Stimulated activated CD8-positive, alpha-beta memory T cell treated with anti-CD3 and anti-CD28 coated beads, Interleukin-12 subunit alpha, Interleukin-12 subunit beta, amount 100 ng/mL, for 24 hours (primary cell): Measurements from ENCODE around the gene CAMK1.

Experiments used
- DNase-seq: peaks from one replicate; pipeline ENCODE4 v3.0.0-alpha.2; 2020; ENCODE audit errors: extremely low read depth

Gene CAMK1

DNA sequence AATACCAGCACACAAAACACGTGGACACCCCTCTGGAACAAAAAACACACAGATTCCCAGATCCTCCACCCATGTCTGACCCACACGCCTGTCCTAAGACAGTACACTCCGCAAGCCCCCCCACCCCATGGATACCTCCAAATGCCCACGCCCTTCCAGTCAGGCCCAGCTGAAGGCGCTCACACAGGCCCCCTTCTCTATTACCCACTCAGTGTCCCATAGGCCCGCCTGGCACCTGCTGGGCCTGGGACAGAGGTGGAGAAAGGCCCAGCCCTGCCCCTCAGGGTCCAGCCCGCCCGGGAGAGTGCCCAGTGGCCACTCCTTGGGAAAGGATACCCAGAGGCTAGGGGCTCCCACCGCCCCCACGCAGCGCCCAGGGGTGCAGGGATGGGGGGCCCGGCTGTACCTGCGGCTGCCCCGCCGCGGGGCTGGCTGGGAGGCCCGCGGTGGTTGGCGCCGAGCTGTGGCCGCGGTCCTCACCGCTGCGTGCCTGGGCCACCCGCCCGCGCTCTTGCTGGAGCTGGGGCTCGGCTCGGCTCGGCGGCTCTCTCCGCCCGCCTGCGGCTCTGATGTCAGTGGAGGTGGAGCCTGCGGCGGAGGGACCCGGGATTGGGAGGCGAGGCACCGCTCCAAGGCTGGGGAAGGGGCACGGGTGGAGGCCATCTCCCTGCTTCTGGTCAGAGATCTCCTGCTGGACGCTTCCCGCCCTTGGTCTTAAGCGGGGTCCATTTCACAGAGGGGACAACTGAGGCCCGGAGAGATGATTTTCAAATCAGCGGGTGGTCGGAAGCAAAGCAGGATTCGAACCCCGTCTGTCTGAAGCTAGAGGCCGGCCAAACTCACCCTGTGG, at the start of gene CAMK1:
Gene CAMK1 (minus strand): TSS at position 522 of the 850 bp plus-strand sequence. CDS start 2,198 bp downstream, outside the sequence.
- no peak for DNase-seq

DNA sequence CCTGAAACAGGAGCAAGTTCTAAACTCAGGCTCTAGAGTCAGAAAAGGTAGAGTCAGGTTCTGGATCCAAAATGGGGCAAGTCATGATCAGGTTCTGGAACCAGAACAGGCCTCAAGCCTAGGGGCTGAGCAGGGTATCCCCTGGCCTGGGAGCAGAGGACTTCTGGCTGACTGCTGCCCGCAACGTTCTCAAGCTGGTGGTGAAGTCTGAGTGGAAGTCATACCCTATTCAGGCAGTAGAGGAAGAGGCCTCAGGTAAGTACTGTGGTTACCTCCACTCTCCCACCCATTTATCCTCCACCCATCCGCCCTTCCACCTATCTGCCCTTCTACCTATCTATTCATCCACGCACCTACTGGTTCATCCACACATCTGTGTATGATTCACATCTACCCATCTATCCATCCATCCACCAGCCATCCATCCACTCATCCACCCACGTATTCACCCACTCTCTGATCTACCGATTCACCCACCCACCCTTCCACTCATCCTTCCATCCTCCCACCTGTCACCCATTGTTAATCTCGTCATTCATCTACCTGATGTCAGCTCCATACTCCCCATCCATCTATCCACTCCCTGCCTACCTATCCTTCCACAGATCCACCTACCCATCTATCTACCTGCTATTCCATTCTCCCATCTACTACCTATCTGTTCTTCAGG, 49.1 kb upstream of the CAMK1 start:
- no peak for DNase-seq

GRCh38 chr3:9817436-9817835, 47.7 kb upstream of the CAMK1 start:
- DNase-seq: no peak

DNA sequence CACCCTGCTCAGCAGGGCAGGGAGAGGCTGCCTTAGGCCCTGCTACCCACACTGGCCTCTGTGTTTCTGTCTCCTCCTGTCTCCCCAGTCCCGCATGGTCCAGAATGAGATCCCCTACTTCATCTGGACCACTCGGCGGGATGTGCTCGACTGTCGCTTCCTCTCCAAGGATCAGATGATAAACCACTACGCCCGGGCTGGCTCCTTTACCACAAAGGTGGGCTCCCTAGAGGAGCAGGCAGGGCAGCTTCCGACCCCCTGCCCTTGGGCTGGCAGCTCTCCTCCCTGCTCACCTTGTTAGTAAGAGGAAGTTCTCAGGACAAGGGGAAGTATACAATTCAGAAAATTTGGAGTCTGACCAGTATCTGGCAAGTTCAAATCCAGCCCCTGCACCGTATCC, 46.2 kb upstream of the CAMK1 start:
- no peak for DNase-seq

GRCh38 chr3:9812870-9813483, 43.2 kb upstream of the CAMK1 start:
- DNase-seq: no peak

DNA sequence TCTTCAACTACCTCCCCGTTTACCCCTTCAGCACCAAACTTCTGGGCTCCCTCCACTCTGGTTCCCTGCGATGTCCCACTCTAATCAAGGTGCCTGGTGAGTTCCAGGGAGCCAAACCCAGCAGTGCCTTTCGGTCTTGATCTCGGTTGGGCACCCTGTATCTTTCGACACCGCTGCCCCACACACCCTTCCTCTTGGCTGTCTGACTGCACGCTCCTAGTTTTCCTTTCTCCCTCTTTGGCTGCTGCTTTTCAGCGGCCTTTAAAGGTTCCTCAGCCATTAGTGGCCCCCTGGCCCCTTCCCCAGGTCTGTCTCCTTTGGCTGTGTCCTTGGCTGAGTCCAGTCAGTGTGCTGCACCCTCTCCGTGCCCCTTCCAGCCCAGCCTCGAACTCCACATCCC, 41.1 kb upstream of the CAMK1 start:
- no peak for DNase-seq

- DNase-seq: no peak
These were observed 40.7 kb upstream of the CAMK1 start for GRCh38 chr3:9810433-9810770.

DNA sequence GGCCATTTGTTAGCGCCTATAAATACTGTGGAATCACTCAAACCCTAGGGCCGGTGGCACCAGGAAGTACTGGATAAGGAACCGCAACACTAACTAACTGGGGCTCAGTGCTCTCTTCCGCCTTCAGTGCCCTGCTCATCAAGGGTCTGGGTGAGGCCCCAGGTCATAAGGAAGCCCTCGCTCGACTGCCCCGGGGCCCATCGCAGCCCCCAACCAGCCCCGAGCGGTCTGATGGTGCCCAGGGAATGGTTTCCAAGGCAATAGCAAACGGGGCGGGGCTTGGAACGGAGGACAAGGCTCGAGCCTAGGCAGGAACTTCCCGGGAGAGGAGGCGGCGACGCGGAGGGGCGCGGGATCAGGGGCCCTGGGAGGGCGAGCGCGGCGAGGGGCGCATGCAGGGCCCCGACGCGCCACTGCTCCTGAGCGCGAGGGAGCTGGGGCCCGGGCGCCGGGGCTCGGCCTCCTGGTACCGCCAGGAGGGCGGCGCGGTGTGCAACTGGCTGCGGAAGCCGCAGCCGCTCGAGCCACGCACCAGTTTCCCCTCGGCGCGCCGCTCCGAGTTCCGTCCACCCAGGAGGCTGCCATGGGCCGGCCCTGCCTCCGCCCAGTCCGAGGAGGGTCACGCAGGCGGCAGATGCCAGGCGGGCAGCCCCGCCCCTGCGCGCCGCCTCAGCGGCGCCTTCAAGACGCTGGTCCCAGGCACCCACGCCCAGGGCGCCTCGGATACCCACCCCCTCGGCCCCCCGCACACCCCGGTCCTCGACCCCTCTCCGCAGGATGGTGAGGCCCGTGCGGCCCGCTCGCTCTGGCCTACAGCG, 40.1 kb upstream of the CAMK1 start, which contains the start of gene TTLL3:
Gene TTLL3 (plus strand): TSS at position 648 of the 818 bp plus-strand sequence. CDS start 400 bp downstream, outside the sequence.
- DNase-seq: no peak

- no peak for DNase-seq
These were observed 39.5 kb upstream of the CAMK1 start for GRCh38 chr3:9809239-9809614.

- no peak for DNase-seq
These were observed 38.7 kb upstream of the CAMK1 start for GRCh38 chr3:9808345-9809037.

DNA sequence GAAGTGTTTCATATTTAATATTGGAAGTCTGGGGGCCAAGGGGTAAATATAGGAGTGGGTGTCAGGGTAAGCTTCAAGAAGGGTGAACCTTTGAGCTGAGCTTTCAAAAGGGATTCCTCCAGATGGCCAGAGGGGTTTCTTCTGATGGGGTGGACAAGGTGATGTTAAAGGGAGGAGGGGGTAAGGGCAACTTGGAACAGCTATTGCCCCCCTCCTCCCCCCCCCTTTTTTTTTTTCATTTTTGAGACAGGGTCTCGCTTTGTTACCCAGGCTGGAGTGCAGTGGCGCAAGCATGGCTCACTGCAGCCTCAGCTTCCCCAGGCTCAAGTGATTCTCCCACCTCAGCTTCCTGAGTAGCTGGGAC, 38.2 kb upstream of the CAMK1 start:
- DNase-seq: no peak

GRCh38 chr3:9806688-9807589, 37.2 kb upstream of the CAMK1 start:
- DNase-seq: no peak

DNA sequence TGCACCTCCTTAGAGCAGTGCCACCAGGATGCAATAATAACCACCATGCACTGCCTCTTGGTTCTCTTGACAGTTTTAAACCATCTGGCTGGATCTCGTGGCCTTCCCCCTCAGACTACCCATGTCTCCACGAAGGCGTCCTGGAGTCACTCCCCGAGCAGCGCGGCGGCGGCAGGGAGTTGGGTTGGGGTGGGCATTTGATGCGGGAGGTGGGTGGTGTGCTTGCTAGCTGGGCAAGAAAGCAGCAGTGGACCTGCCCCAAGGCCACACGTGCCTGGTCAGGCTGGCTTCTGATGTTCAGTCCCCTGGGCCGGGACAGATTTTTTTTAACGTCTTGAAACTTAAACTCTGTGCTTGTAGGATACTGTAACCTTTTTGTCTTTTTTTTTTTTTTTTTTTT, 36.4 kb upstream of the CAMK1 start:
- DNase-seq: no peak

- DNase-seq: no peak
These were observed 35.2 kb upstream of the CAMK1 start for GRCh38 chr3:9804996-9805395.

GRCh38 chr3:9803494-9803893, 33.7 kb upstream of the CAMK1 start:
- no peak for DNase-seq

GRCh38 chr3:9800529-9800928, 30.8 kb upstream of the CAMK1 start:
- no peak for DNase-seq

- DNase-seq: no peak
These were observed 27.6 kb upstream of the CAMK1 start for GRCh38 chr3:9797196-9797945.

DNA sequence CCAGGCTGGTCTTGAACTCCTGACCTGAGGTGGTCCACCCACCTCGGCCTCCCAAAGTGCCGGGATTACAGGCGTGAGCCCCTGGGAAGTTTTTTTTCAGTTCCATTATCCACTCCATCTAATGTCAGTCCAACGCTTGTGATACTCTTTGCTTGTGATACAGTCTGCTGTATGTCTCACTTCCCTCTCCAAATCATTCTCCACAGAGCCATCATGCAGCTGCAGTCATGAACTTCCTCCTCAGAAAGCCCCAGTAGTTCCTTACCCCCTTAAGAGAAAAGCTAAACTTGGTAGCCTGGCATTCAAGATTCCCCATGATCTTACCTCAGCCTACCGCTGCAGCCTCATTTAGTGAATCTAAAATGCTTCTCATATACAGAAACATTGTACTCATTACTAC, 25.5 kb upstream of the CAMK1 start:
- DNase-seq: no peak

DNA sequence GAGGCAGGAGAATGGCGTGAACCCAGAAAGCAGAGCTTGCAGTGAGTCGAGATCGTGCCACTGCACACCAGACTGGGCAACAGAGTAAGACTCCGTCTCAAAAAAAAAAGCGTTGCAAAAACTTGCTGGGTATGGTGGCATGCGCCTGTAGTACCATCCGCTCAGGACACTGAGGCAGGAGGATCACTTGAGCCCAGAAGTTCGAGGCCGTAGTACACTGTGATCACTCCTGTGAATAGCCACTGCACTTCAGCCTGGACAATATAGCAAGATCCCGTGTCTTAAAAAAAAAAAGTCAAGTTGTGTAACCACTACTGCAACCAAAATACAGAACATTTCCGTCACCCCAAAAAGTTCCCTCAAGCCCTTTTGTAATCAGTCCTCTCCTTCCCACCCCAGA, 24.7 kb upstream of the CAMK1 start:
- DNase-seq: no peak
